Stimulated activated naive CD4-positive, alpha-beta T cell (primary cell): ENCODE measurements around the gene CSE1L.
"Not testable (repeated sequence)": the region's sequence is repeated elsewhere in the genome, so short reads cannot be mapped to it uniquely, and the experiment has no call there.

Experiments used
- DNase-seq, 6 experiments: peaks; one replicate each; lab custom pipeline; 2025; lab: John Stamatoyannopoulos, UW

The CSE1L gene, protein sequence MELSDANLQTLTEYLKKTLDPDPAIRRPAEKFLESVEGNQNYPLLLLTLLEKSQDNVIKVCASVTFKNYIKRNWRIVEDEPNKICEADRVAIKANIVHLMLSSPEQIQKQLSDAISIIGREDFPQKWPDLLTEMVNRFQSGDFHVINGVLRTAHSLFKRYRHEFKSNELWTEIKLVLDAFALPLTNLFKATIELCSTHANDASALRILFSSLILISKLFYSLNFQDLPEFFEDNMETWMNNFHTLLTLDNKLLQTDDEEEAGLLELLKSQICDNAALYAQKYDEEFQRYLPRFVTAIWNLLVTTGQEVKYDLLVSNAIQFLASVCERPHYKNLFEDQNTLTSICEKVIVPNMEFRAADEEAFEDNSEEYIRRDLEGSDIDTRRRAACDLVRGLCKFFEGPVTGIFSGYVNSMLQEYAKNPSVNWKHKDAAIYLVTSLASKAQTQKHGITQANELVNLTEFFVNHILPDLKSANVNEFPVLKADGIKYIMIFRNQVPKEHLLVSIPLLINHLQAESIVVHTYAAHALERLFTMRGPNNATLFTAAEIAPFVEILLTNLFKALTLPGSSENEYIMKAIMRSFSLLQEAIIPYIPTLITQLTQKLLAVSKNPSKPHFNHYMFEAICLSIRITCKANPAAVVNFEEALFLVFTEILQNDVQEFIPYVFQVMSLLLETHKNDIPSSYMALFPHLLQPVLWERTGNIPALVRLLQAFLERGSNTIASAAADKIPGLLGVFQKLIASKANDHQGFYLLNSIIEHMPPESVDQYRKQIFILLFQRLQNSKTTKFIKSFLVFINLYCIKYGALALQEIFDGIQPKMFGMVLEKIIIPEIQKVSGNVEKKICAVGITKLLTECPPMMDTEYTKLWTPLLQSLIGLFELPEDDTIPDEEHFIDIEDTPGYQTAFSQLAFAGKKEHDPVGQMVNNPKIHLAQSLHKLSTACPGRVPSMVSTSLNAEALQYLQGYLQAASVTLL

DNA sequence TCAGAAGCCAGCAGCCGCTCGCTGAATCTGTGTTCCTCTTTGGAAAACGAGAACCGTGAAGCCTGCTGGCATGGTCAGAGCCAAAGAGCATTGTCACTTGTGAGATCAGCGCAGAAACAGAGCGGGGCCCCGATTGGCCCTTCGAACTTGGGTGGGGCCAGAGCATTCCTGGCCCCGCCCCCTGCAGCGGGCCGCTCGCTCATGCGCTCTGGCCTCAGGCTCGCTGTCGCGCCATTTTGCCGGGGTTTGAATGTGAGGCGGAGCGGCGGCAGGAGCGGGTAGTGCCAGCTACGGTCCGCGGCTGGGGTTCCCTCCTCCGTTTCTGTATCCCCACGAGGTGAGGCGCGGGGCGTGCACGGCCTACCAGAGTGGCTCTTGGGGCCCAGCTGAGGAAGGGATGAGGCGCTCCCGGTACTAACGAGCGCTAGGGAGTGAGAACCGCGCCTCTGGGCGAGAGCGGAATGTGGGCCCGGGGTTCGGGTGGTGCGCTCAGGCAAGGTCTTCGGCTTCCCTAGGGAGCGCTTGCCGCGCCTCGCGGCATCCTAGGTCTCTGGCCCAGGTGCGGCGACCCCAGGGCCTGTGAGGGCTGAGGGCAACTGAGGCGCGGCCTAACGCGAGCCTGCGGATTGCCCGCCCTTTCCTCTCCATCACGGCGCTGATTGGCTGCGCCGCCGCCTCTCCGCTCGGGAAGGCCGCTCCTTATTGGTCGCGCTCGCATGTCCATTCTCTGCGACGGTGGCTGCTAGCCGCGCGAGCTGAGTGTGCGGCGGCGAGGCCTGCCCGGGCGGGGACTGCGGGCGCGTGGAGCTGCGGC, at the start of gene CSE1L:
Gene CSE1L, plus strand, starts transcription at position 226 of the 814 bp plus-strand sequence. CDS start 12,152 bp downstream, outside the sequence.
- peak; percentile 88 to 95 (median 91) for DNase-seq

DNA sequence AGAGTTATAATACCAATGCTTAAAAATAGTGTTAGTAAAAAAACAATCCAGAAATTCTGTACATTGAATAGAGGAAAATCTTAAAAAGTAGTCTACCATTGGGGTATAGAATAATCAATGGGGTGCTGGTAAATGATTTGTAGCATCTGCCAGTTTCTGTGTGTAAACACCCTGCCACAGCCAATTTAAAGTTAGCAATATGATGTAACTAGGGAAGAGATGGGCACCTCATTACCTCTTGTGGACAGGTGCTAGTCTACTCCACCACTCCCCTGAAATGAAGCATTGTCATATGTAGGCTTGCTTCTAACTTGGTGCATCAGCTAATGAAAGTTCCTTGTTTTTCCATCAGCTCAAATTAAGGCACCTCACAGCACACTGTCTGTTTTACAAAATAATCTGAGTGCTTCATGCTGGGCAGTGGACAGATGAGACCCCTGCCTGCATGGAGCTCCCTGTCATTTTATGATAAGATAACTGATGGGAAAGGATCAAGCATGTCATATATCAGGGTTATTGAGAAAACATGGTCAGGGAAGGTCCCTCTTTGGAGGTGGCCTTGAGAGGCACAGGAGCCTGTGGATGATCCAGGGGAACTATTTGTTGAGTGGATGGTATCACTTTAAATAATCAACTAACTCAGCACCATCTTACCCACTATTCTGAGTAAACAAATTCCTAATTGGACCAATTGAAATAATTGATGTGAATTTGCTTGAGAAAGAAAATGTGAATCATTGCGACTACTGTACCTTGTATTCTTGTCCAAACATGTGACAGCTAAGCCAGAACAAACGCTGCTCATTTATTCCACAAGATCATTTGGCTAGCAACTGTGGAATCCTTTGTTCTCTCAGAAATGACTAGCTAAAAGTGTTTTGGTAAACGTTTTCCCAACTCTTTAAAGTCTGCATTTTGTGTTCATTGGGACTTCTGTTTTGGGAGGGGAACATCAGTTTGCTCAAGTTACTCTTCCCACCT, 45.9 kb upstream of the CSE1L start:
- no peak for DNase-seq

DNA sequence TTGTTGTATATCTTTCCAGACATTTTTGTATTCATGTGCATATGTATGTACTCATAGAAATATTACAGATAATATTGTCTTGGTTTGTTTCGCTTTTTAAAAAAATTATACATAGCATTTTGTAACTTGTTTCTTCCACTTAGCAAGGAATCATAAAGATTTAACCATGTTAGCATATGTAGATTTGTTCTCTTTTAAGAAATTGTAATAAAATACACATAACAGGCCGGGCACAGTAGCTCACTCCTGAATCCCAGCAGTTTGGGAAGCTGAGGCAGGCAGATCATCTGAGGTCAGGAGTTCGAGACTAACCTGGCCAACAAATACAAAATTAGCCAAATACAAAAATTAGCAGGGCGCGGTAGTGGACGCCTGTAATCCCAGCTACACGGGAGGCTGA, 44.4 kb upstream of the CSE1L start:
- no peak for DNase-seq

DNA sequence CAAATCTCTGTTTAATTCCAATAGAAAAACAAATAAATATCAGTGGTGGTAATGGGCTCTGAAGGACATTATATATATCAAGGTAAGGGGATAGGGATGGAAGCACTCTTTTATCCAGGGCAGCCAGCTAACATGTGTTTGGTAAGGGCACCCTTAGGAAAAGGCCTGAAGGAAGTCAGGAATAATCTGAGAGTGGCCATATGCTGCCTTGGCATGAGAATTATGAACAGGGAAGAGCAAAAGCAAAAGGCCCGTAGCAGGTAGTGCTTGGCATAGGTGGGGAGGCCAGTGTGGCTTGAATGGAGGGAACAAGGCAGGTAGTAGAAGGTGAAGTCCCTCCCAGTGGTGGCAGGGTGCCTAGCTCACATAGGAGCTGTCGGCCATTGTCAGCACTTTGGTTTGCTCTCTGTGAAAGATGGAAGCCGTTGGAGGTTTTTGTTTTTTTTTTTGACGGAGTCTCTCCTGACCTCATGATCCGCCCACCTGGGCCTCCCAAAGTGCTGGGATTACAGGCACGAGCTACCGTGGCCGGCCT, 39.6 kb upstream of the CSE1L start:
- DNase-seq, result no peak

DNA sequence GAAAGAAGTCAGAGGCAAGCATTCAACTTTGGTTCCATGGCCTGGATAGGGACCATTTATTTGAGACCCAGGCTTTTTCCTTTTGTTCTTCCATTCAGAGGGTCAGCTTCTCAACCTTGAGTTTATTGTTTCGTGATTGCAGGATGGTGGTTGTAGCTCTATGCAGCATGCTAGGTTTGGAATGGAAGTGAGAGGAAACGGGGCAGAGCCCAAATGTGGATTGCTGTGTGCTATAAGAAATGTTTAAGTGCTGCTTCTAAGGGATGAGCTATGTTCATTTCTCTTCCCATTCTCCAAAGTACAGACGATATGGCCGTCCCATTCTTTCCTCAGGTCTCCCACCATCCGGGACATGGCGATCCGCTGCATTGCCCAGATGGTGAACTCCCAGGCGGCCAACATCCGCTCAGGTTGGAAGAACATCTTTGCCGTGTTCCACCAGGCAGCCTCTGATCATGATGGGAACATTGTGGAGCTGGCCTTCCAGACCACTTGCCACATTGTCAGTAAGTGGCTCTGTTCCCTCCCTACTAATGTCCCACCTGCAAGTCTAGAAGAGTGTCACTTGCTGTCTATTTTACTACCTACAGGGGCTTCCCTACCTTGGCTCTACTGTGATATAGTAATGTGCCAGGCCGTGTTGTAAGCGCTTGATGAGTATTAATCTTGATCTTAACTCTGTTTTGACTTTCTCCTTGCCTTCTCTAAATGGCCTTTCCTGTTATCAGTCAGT, 36.0 kb upstream of the CSE1L start:
- no peak for DNase-seq

DNA sequence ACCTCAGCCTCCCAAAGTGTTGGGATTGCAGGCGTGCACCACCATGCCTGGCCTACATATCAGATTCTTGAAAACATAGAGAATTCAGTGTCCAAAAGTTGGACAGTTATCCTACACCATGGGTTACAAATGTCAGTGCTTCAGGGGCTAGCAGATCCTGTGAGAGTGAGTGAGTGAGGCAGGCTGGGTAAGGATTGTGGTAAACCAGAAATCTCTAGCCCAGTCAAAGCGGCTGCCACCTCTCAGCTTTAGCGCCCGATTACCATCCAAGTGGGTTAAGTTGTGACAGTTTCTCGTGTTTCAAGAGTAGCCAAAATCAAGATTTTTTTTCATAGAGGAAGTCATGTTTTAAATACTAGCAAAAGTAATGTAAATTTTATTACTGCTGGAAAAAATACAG, 21.9 kb upstream of the CSE1L start:
- no peak for DNase-seq

DNA sequence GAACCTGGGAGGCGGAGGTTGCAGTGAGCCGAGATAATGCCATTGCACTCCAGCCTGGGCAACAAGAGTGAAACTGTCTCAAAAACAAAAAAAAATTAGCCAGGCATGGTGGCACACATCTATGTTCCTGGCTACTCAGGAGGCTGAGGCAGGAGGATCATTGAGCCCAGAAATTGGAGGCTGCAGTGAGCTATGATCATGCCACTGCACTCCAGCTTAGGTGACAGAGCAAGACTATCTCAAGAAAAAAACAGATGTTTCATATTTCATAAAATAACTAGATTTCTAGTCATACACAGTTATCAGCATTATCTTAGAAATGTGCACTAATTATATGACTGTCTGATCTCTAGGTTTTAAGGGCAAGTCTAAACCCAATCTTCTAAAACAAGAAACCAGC, 17.9 kb upstream of the CSE1L start:
- not testable (repeated sequence) for DNase-seq

DNA sequence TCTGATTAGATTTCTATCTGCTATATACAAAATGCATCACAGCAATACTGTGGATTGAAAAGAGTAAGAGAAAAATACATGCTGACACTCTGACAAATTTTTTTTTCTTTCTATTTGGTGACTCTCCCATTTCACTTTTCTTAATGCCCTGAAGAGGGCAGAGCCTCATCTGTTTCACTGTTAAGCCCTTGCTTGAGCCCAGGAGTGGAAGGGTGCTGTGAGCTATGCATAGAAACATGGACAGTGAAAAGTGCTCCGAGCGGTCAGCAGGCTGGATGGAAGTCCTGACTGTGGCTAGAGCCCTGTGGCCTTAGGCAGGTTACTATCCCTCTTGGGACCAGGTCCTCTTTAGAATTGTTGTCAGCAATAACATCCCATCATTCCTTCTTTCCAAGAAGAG, 17.4 kb upstream of the CSE1L start:
- DNase-seq, result no peak

DNA sequence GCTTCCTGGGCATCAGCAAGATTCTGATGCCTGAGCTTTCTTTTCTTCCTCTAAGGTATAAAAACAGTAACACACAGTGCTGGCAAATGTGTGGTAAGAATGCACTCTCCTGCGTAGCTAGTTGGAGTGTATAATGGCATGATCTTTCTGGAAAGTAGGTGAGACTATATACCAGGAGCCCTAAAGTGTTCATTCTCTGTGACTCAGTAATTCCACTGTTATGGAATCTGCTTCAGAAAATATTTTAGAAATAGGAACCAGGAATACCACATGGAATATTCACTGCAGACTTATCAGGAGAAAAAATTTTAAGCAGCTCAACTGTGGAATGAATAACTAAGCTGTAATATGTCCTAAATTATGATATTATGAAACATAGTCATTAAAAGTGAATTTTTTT, 16.9 kb upstream of the CSE1L start:
- DNase-seq, result no peak

DNA sequence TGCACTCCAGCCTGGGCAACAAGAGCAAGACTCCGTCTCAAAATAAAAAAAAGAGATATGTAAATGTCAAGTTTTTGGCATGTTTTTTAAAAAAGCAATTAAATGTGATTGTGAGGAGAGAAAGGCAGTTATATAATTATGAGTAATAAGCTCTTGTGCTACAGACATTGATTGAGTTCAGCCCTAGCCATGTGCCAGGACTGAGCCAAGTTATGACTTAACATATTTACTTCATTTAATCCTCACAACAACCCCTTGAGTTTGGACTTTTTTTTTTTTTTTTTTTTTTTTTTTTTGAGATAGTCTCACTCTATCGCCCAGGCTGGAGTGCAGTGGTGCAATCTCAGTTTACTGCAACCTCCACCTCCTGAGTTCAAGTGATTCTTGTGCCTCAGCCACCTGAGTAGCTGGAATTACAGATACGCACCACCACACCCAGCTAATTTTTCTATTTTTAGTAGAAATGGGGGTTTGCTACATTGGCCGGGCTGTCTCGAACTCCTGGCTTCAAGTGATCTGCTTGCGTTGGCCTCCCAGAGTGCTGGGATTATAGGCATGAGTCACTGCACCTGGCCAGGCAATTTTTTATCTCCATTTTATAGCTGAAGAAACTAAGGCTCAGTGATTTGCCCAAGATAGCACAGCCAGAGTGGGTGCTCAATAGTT, 15.0 kb upstream of the CSE1L start:
- DNase-seq, result no peak

DNA sequence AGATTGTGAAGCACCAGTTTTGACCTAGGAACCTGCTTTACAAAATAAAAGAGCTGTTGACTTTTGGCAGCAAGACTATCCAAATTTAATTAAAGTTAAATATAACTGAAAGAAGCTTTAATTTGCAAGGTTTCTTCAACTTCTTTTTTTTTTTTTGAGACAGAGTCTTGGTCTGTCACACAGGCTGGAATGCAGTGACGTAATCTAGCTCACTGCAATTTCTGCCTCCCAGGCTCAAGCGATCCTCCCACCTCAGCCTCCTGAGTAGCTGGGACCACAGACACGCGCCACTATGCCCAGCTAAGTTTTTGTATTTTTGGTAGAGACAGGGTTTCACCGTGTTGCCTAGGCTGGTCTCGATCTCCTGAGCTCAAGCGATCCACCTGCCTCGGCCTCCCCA, 13.7 kb upstream of the CSE1L start:
- no peak for DNase-seq

DNA sequence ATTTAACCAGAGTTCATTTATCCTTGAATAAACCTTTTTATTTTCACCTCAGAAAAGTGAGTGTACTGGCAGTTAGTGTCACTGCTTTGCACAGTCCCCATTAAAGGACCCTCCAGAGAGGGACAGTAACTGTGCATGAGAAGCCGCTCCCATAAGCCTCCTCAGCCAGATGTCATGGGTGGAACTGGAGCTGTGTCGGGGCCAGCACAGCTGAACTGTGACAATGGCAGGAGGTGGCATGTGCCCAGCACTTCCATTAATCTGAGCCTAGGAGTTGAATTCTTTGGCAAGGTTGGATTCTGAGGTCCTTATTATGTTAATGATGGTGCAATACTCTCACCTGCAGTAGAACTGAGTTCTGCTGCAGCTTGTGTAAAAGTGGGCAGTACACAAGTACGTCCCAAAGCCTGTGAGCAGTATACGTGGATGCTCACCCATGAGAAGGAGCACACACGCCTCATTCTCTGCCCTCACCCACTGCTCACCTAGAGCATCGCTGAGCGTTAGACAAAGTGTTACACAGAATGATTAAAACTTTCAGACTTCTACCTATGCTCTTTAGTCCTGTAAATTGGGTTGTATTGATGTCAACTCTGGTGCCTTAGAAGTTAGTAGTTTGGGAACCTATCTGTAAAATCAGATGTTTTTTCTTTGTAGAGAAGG, 11.9 kb upstream of the CSE1L start:
- DNase-seq, result no peak

DNA sequence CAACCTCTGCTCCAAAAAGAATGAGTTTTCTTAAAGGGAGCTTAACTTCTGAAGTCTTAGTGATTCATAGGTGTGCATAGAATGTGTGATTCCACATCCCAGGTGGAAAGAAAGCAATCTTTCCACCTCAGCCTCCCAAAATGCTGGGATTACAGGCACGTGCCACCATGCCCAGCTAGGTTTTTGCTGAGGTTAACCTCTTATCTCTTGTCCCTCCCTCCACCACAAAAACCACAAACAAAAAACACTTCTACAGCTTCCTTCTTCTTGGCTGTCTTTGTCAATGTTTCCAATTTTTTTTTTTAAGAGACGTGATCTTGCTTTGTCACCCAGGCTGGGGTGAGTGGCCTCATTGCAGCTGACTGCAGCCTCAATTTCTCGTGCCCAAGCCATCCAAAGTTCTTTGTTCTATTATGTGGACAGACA, 8.1 kb upstream of the CSE1L start:
- DNase-seq, result peak in 3 of 6 experiments; percentile 20 to 42 (median 23)

DNA sequence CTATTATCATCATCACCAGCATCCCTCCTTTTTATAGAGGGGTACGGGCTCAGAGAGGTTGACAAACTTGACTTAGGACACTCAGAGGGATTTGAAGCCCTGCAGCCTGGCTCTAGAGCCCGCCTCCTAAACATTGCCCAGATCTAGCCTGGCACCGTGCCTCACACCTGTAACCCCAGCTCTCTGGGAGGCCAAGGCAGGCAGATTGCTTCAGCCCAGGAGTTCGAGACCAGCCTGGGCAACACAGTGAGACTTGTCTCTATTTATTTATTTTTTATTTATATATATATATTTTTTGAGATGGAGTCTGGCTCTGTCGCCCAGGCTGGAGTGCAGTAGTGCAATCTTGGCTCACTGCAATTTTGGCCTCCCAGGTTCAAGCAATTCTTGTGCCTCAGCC, 6.3 kb upstream of the CSE1L start:
- DNase-seq, result no peak

DNA sequence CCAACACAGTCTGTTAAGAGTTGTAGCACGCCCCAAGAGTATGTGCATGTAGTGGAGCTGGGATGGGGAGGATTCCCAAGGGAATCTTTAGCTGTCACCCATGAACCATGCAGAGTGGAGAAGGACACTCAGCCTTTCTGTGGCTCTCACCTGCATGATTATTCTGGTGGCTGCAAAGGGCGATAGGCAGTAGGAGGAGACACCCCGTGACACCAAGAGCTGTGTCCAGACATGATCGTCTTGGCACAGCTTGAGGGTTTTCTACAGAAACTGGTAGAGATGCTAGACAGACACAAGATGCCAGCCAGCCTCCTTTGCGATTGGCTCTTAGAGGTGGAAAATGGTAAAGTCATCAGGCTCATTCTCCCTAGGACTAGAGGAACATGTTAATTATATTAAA, 3.1 kb upstream of the CSE1L start:
- DNase-seq, result no peak

DNA sequence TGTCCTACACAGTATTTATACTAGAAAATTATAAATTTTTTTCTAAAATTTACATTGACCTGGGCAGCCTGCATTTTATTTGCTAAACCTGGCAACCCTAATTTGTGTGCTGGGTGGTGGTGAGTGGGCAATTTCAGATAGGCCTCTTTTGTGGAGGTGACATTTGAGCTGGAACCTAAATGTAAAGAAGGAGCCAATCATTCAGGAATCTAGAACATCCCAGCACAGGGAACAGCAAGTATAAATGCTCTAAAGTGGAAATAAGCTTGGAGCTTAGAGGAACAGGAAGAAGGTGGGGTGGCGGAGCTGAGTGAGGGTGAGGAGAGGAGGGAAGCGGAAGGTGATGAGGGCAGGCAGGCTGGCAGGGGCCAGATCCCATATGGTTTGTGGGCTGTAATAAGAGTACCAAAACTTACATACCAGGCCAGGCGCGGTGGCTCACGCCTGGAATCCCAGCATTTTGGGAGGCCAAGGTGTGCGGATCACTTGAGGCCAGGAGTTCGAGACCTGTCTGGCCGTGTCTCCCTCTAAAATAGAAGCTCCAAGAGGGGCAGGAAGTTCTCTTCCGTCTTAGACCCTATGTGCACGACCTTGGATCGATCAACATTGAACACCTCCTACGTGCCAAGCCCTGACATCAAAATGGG, 549 bp upstream of the CSE1L start:
- DNase-seq, result peak in 2 of 6 experiments; percentile 15 to 33

DNA sequence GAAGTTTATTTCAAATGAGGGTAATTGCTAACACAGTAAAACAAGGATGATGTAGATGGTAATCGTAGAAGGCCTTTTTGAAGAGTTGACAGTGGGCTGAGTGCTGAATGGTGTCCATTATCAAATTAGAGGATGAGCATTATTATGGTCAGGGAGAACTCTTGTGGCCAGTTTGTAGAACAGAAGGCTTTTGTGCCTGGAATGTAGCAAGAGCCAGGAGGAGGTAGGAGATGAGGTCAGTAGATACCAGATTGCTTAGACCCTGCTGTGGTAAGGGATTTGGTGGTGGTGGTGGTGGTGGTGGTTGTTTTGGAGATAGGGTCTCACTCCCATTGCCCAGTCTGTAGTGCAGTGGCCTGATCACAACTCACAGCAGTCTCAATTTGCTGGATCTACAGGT, 6.2 kb downstream of the CSE1L start:
- DNase-seq, result no peak

DNA sequence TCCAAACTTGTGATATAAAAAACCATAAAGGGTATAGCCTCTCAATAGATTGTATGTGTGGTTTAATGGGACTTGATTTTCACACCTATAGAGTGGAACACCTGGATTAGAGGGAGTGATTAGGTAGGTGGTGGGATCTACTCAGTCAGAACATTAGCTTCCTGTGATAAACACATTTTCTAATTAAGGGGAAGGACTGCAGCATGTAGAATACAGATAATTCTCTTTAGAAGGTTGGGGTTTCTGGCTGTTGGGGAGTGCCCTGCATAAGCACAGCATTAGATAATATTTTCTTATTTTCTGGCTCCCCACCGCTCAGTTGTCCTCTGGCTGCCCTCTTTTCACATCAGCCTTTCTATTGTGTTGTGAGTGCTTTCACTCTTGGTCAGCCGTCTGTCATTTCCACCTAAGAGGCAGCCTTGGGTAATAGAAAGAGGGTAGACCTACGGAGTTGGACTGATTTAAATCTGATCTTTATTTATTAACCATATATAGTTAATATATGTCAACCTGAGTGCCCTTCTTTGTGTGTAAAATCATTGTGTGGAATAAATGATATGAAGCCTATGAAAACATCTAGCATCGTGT, 8.0 kb downstream of the CSE1L start:
- DNase-seq, result no peak
